ENCODE data around the gene RHBDF2.

- no peak for TF ChIP-seq POLR2AphosphoS5 (IDR thresholded peaks at IDR 0.05; ENCODE audit: insufficient read depth in 1 of 2, low read depth in 1 of 2)
- TF ChIP-seq CTCF (IDR thresholded peaks at IDR 0.05), result no peak
Observed at GRCh38 chr17:76546556-76547182, 45.4 kb upstream of the RHBDF2 start.
